ENCODE results near the gene DEPP1.

DEPP1 gene

DNA sequence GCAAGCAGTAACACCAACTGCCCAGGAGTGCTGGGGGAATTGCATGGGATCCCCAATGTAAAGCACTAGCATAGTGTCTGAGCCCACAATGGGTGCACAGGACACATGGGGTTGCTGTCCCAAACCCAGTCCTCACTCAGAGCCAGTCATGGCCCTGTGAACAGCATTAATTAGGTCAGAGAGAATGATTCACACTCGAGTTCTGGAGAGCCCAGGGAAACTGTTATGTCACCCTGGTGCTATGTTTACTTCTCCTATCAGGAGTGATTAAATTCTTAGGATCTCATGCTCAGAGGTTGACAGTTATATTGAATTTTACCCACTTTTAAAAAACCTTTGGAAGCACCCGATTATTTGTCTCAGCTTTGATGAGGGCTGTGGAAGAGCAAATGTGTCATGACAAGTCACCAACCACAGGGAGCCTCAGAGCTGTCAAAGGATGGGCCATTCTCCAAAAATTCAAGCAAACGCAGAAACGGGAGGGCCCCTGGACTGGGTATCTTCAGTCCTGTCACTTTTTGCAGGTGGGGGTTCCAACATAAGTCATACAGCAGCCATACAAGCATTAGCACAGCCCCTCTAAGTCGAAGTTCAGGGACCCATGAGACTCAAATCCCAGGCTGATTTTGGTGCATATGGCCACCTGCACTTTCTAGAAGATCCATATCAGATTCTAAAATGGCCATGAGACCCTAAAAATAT lies 20.3 kb downstream of the DEPP1 start:
- in situ Hi-C loops (cut with MboI; ENCODE audit: low sequenced_read_pairs): loop anchor here (25.0 kb wide), 1 partner anchor 1546 kb away; the partner anchor contains the start of gene HNRNPF

DNA sequence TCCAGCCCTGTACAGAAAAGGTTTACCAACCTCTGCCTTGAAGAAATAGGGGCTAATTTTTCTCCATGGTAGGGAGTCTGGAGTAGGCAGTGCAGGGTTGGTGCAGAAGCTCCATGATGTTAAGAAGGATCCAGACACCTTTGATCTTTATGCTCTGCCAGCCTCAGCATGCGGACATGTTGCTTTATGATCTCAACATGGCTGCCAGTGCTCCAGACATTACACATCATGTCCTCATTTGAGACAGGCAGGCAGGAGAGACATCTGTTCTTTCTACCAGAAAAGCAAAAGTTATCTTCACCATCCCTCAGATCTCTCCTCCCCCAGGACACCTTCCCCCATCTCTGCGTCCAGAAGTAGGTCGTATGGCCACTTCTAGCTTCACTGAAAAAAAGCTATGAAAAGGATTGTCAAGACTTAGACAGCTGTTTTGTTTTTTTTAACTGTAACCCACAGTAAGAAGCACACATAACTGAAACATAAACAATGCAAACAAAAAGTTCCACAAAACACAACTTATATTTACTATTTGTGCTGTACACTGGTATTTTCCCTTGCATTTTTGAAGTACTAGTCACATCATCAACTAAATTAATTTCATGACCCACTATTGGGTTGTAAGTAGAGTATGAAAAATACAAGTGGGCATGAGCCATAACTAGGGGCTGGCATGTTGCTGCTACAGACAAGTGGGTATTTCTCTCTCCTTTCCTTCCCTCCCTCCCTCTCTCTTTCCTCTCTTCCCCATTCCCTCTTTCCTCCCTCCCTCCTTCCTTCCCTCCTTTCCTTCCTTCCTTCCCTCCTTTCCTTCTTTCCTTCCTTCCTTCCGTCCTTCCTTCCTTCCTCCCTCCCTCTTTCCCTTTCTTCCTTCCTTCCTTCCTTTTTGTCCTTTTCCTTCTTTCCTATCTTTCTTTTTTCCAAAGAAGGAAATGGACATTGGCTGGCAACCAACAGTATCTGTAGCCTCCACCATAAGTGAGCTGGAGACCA lies 21.6 kb downstream of the DEPP1 start:
- in situ Hi-C loops (cut with MboI; ENCODE audit: low sequenced_read_pairs): loop anchor here (25.0 kb wide), 1 partner anchor 1545 kb away; the partner anchor contains the start of gene HNRNPF

GRCh38 chr10:44956226-44956625 lies 22.4 kb downstream of the DEPP1 start:
- in situ Hi-C loops (cut with MboI; ENCODE audit: low sequenced_read_pairs): loop anchor here (25.0 kb wide), 1 partner anchor 1544 kb away; the partner anchor contains the start of gene HNRNPF

DNA sequence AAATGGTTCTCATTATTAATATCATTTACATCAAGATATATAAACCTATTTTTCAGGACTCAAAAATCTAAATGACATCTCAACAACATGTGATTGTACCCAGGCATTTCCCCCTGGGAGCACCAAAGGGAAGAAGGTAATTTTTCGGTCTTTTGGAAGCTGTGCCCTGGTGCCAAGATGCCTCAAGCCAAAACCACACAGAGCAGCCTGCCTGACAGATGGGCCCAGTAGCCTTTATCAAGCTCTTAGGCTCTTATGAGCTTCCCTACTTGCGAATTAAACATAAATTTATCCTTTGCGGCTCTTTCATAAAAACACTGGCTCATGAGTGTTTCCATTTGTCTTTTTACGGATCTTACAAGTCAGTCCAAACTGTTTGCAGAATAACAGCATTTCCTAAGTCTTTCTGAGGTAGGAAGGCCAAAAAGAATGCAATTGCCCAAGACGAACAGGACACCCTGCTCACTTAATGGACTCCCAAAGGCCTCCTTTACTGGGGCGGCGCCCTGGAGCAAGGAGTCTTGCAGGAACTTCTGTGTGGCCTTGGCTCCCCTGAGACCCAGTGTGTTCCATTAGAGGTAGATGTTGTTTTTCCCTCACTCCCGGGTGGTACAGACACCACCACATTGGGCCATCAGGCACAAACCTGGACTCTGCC lies 23.1 kb downstream of the DEPP1 start:
- in situ Hi-C loops (cut with MboI; ENCODE audit: low sequenced_read_pairs): loop anchor here (25.0 kb wide), 1 partner anchor 1543 kb away; the partner anchor contains the start of gene HNRNPF

DNA sequence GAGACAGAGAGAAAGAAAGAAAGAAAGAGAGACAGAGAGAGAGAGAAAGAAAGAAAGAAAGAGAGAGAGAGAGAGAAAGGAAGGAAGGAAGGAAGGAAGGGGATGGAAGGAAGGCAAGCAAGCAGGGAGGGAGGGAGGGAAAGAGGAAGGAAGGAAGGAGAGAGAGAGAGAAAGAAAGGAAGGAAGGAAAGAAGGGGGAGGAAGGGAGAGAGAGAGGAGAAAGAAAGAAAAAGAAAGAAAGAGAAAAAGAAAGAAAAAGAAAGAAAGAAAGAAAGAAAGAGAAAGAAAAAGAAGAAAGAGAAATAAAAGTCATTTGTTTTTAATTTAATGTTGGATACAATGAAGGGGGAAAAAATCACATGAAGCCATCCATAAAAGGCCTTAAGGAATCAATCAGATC lies 23.6 kb downstream of the DEPP1 start:
- in situ Hi-C loops (cut with MboI; ENCODE audit: low sequenced_read_pairs): loop anchor here (25.0 kb wide), 1 partner anchor 1543 kb away; the partner anchor contains the start of gene HNRNPF

- in situ Hi-C loops (cut with MboI; ENCODE audit: low sequenced_read_pairs): loop anchor here (25.0 kb wide), 1 partner anchor 1542 kb away; the partner anchor contains the start of gene HNRNPF
Observed at GRCh38 chr10:44954042-44954441, 24.6 kb downstream of the DEPP1 start.

- in situ Hi-C loops (cut with MboI; ENCODE audit: low sequenced_read_pairs): loop anchor here (25.0 kb wide), 1 partner anchor 1541 kb away; the partner anchor contains the start of gene HNRNPF
Observed at GRCh38 chr10:44952779-44953231, 25.8 kb downstream of the DEPP1 start.

DNA sequence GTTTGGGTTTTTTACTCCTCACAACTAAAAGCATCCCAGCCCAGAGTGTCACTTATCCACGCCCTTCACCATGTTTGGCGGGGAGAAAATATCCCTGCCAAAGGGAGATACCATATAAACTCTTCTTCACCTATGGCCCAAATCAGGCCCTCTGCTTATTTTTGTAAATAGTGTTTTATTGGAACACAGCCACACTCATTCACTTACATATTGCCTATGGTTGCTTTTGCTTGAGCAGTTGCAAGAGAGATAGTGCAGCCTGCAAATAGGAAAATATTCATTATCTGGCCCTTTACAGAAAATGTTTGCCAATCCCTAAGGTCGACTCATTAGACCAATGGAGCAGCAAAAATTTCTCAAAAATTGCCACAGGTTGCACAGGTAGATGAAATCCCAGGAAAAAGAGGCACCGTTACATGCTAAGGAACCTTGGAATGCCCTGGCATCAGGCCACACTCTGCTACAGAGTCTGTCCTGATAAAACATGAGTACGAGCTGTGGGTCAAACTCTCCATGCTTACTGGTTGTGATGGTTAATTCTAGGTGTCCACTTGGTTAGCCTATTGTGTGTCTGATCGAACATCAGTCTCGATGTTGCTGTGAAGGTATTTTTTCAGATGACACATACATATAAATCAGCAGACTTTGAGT lies 26.9 kb downstream of the DEPP1 start:
- in situ Hi-C loops (cut with MboI; ENCODE audit: low sequenced_read_pairs): loop anchor here (25.0 kb wide), 1 partner anchor 1539 kb away; the partner anchor contains the start of gene HNRNPF

GRCh38 chr10:44950326-44951225 lies 28.0 kb downstream of the DEPP1 start:
- in situ Hi-C loops (cut with MboI; ENCODE audit: low sequenced_read_pairs): loop anchor here (25.0 kb wide), 1 partner anchor 1538 kb away; the partner anchor contains the start of gene HNRNPF

DNA sequence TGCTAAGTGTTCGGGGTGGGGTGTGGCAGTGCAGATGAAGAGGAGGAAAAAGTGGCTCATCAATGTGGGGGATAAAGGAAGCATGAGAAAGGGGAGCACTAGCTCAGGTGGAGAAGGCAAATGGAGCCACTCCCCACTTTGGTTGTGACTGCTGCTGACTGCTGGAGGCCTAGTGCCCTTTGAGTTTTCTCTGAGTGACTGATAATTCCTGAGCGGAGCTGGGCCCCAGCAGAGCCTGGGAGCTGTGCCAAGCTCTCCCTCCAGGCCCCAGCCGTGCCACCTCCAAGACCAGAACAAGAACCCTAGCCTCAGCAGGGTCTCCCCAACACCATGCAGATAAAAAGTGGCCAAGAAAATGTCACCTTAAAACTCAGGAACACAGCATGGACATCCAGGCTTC lies 28.7 kb downstream of the DEPP1 start:
- in situ Hi-C loops (cut with MboI; ENCODE audit: low sequenced_read_pairs): loop anchor here (25.0 kb wide), 1 partner anchor 1538 kb away; the partner anchor contains the start of gene HNRNPF

GRCh38 chr10:44949127-44949802 lies 29.3 kb downstream of the DEPP1 start:
- in situ Hi-C loops (cut with MboI; ENCODE audit: low sequenced_read_pairs): no loop called here

GRCh38 chr10:44948642-44949041 lies 30.0 kb downstream of the DEPP1 start:
- in situ Hi-C loops (cut with MboI; ENCODE audit: low sequenced_read_pairs): no loop called here

DNA sequence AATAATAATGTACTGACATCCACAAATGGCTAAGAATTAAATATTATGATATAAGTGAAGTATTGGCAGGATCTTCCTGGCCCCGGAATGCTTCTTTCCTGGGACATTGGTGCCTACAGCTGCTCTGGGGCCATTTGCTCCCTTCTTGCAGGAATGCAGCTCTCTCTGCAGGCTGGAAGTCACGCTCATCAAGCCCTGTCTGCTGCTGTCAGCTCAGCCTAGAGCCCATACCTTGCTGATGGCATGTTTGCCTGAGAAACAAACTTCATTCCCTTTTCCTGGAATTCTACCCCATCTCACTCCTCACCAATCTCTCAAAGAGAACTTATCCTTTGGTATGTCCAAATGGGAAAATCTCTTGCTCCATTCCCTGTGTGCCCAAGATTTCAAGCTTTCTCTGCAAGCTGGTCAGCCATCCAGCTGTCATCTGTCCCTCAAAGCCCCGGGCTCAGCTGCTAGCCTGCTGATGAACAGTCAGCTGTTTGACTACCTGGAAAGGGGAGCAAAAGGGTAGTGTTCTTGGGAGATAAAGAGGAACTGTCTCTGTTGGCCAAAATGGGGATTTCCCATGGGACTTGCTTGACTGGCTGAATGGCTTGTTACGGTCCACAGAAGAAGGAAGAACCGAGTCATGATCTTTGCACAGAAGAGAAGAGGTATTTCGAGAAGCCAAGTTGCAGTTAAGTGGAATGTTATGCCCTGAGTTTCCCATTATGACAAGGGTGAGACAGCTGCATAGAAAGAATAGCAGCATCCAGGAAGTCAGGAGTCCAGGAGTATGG lies 31.0 kb downstream of the DEPP1 start:
- in situ Hi-C loops (cut with MboI; ENCODE audit: low sequenced_read_pairs): no loop called here

DNA sequence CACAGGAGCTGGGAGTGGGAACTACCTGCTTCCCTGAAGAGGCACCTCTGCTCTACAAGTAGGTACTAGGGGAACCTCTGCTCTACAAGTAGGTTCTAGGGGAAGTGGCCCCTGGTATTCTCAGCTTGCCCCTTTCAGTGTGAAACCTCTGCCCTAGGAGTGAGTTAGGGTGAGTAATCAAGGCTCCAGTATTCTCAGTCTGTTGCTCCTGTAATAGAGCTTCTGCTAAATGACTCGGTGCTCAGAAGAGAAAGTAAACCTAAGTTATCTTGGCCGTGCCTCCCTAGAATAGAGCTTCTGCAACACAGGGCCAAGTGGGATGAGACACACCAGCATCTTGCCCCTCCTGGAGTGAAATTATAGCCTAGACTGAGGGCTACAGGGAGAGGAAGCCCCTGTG lies 32.4 kb downstream of the DEPP1 start:
- in situ Hi-C loops (cut with MboI; ENCODE audit: low sequenced_read_pairs): no loop called here

- in situ Hi-C loops (cut with MboI; ENCODE audit: low sequenced_read_pairs): no loop called here
Observed at GRCh38 chr10:44944354-44944753, 34.3 kb downstream of the DEPP1 start.

DNA sequence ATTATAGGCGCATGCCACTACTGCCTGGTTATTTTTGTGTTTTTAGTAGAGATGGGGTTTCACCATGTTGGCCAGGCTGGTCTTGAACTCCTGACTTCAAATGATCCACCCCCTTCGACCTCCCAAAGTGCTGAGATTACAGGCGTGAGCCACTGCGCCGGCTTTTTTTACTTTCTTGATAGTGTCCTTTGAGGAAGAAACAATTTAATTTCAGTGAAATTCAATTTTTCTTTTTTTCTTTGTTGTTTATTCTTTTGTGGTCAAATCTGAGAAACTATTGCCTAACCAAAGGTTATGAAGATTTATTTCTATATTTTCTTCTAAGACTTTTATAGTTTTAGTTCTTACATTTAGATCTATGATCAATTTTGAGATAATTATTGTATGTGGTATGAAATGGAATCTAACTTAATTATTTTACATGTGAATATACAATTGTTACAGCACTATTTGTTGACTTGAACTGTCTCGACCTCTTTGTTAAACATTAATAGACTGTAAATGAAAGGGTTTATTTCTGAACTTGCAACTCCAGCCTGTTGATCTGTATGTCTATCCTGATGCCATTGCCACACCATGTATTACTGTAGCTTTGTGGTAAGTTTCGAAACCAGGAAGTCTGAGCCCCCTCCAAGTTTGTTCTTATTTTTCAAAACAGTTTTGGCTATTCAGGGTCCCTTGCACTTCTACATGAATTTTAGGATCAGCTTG lies 38.8 kb downstream of the DEPP1 start:
- in situ Hi-C loops (cut with MboI; ENCODE audit: low sequenced_read_pairs): no loop called here

GRCh38 chr10:44938956-44939355 lies 39.7 kb downstream of the DEPP1 start:
- in situ Hi-C loops (cut with MboI; ENCODE audit: low sequenced_read_pairs): no loop called here
